ENCODE results near the gene SPG11. TPM values are rescaled to one million over a fixed set of nuclear protein-coding genes. Genes with fewer than 3 reads are reported as not detected.
A peak's percentile ranks its signal among the peaks of the same experiment; 100 is the strongest.

The SPG11 gene
- total and polyA plus RNA-seq, 2 experiments from 2014 or later: 21.5 to 53.6 TPM

DNA sequence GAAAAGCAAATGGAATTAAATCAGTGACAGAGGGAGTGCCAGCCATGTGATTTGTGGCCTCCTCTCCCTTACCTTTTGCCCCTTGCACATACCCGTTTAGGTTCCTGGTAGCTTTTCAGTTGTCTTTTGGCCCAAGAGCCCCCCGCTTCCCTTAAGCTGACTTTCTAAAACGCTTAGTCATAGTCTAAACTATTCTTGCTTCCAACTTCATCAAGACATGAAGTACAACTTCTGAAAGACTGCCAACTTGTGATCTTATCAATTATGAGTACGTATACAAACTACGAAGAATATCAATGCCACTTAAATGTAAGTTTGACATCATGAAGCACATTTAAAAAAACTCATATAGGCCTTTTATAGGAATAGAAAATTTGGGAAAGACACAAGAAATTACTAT is 64.6 kb downstream of the SPG11 start:
- Histone ChIP-seq H3K9ac (no peak overlapping the region), H3K36me3 (ENCODE audit: low read depth) (peaks cover 57% of the 10 kb centered on the region), H3K79me2 (ENCODE audit: insufficient read depth) (no peaks in the 10 kb centered on the region), H3K4me2 (ENCODE audit: unreplicated experiment) (no peak overlapping the region), H2AFZ (no peak overlapping the region), H3F3A (ENCODE audit: insufficient read depth) (no peaks in the 10 kb centered on the region; the same call in 1 of the 2 replicates), H3K4me3 (no peak overlapping the region), H3K9me2 (ENCODE audit: insufficient read depth) (no peaks in the 10 kb centered on the region), H3K9me3 (ENCODE audit: low read depth) (no peaks in the 10 kb centered on the region), H3K27me3 (replicated peaks; ENCODE audit: insufficient read depth) (no peaks in the 10 kb centered on the region), H4K20me1 (ENCODE audit: insufficient read depth) (no peaks in the 10 kb centered on the region), H3K4me1 (ENCODE audit: insufficient read depth) (no peaks in the 10 kb centered on the region), H3K27ac (no peak overlapping the region)
- 79 to 83% methylated on average over 5 of the region's 5 CpGs for WGBS, 2 experiments (ENCODE audit: low coverage in 1 of 2, low lambda C conversion rate in 2 of 2, missing lambda C conversion rate in 2 of 2)
- peak; percentile 23 for DNase-seq
- in situ Hi-C loops (cut with MboI): loop anchor here (25.0 kb wide), 1 partner anchor 138 kb away; the partner anchor contains the start of gene TRIM69
- TF ChIP-seq EZH2phosphoT487 (IDR thresholded peaks at IDR 0.05; ENCODE audit: insufficient read depth, low read depth): no peak
- TF ChIP-seq EZH2 (IDR thresholded peaks at IDR 0.05; ENCODE audit: insufficient read depth, poor library complexity, severe bottlenecking): no peak

DNA sequence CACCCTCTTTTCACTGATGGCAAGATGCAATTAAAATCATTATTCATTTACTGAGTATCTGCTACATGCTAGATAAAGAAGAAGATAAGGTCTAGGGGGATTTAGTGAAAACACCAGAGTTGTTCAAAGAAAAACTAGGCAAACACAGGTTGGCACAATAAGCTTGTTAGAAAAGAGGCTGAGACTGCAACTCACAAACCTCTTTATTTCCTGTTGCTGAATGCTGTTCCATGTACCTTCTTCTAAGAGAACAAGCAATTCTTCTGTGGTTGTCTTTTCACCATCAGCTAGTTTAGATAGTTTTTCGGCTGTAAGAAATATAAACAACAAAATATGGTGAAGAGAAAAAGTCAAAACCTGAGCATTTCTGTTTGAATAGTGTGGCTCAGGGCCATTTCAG is 65.4 kb downstream of the SPG11 start:
- no peaks in the 10 kb centered on the region for H3K9me2 ChIP-seq (ENCODE audit: insufficient read depth)
- no peak overlapping the region for H2AFZ ChIP-seq
- peaks cover 53% of the 10 kb centered on the region for H3K36me3 ChIP-seq (ENCODE audit: low read depth)
- no peak overlapping the region for H3K4me3 ChIP-seq
- no peak overlapping the region for H3K27ac ChIP-seq
- TF ChIP-seq EZH2 (IDR thresholded peaks at IDR 0.05; ENCODE audit: insufficient read depth, poor library complexity, severe bottlenecking) (no peak), EZH2phosphoT487 (IDR thresholded peaks at IDR 0.05; ENCODE audit: insufficient read depth, low read depth) (no peak)
- no peaks in the 10 kb centered on the region for H3K4me1 ChIP-seq (ENCODE audit: insufficient read depth)
- no peaks in the 10 kb centered on the region for H4K20me1 ChIP-seq (ENCODE audit: insufficient read depth)
- 96 to 100% methylated on average over 1 of the region's 1 CpG for WGBS, 2 experiments (ENCODE audit: low coverage in 1 of 2, low lambda C conversion rate in 2 of 2, missing lambda C conversion rate in 2 of 2)
- DNase-seq: no peak
- H3K9me3 ChIP-seq (ENCODE audit: low read depth): no peaks in the 10 kb centered on the region
- no peak overlapping the region for H3K9ac ChIP-seq
- H3K4me2 ChIP-seq (ENCODE audit: unreplicated experiment): no peak overlapping the region
- H3F3A ChIP-seq (ENCODE audit: insufficient read depth): no peaks in the 10 kb centered on the region; the same call in 1 of the 2 replicates
- no peaks in the 10 kb centered on the region for H3K79me2 ChIP-seq (ENCODE audit: insufficient read depth)
- in situ Hi-C loops (cut with MboI): loop anchor here (25.0 kb wide), 1 partner anchor 139 kb away; the partner anchor contains the start of gene TRIM69
- no peaks in the 10 kb centered on the region for H3K27me3 ChIP-seq (replicated peaks; ENCODE audit: insufficient read depth)

DNA sequence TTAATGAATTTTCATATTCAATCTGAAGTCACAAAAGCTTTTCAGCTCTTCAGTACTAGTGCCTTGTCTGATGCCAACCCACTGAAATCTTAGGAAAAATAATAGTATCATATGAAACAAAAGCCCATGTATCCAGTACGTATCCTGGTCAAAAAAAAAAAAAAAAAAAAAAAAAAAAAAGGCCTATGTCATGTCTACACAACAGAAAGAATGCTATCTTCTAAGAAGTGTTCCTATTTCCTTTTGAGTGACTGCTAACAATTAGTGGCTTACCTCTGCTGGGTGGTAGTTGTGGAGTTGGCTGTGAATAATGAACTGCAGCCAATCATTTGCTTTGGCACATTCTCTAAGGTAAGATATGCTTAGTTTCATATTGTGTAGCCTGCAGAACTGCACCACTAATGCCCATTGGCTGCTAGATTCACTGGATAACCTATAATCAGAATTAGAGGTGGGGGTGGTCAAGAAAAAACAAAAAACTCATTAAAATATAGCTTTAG is 66.9 kb downstream of the SPG11 start:
- 90 to 100% methylated on average over 1 of the region's 1 CpG for WGBS, 2 experiments (ENCODE audit: low coverage in 1 of 2, low lambda C conversion rate in 2 of 2, missing lambda C conversion rate in 2 of 2)
- no peaks in the 10 kb centered on the region for H3K9me3 ChIP-seq (ENCODE audit: low read depth)
- peaks cover 57% of the 10 kb centered on the region for H3K36me3 ChIP-seq (ENCODE audit: low read depth)
- no peak for DNase-seq
- no peak overlapping the region for H3K4me2 ChIP-seq (ENCODE audit: unreplicated experiment)
- H3K4me1 ChIP-seq (ENCODE audit: insufficient read depth): no peaks in the 10 kb centered on the region
- no peaks in the 10 kb centered on the region for H3K9me2 ChIP-seq (ENCODE audit: insufficient read depth)
- H3K4me3 ChIP-seq: no peak overlapping the region
- no peaks in the 10 kb centered on the region for H4K20me1 ChIP-seq (ENCODE audit: insufficient read depth)
- H3K9ac ChIP-seq: no peak overlapping the region
- no peak for TF ChIP-seq EZH2phosphoT487 (IDR thresholded peaks at IDR 0.05; ENCODE audit: insufficient read depth, low read depth)
- in situ Hi-C loops (cut with MboI): loop anchor here (25.0 kb wide), 1 partner anchor 141 kb away; the partner anchor contains the start of gene TRIM69
- no peaks in the 10 kb centered on the region; the same call in 1 of the 2 replicates for H3F3A ChIP-seq (ENCODE audit: insufficient read depth)
- H2AFZ ChIP-seq: no peak overlapping the region
- H3K27ac ChIP-seq: no peak overlapping the region
- H3K27me3 ChIP-seq (replicated peaks; ENCODE audit: insufficient read depth): no peaks in the 10 kb centered on the region
- H3K79me2 ChIP-seq (ENCODE audit: insufficient read depth): no peaks in the 10 kb centered on the region

DNA sequence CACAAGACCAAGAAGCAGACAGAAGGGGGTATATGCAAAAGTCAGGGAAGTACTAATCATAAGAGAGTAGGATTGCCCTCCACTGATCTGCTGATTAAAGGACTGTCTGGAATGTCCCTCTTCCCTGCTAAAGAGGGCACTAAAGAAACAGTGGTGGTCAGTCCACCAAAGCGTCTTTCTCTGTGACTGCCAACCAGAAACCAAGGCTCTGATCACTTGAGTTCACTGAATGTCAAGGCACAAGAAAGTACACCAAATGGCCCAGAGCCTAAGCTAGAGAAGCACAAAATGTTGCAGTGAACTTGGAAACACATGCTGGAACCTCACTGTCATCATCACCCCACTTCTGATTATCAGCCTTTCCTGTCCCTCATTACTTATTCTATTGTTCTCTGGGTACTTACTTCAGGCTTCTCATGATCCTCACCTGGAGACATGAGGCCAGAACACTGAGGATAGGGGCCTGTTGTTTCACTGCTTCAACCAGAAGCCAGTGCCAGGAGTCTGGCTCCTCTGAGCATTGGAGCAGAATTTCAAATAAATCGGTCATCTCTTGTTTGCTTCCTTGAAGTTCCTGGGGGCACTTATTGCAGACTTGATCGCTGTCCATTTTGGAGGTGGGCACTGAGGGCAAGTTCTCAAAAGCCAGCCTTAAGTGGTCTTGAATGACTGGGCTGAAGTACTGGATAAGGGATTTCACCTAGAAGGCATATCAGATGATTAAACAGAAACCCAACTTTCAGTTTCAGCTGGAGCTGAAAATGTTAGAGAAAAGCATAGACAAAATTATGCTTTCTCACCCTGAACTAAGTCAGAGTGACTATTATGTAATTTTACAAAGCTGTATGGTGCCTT is 67.6 kb downstream of the SPG11 start:
- 94 to 98% methylated on average over 3 of the region's 3 CpGs for WGBS, 2 experiments (ENCODE audit: low coverage in 1 of 2, low lambda C conversion rate in 2 of 2, missing lambda C conversion rate in 2 of 2)

More for the DNA sequence above, 67.6 kb downstream of the SPG11 start:
- no peaks in the 10 kb centered on the region for H3K9me3 ChIP-seq (ENCODE audit: low read depth)
- no peaks in the 10 kb centered on the region for H3K4me1 ChIP-seq (ENCODE audit: insufficient read depth)
- H2AFZ ChIP-seq: no peak overlapping the region
- DNase-seq: no peak
- H3K4me2 ChIP-seq (ENCODE audit: unreplicated experiment): no peak overlapping the region
- no peaks in the 10 kb centered on the region for H4K20me1 ChIP-seq (ENCODE audit: insufficient read depth)
- H3K36me3 ChIP-seq (ENCODE audit: low read depth): peaks cover 64% of the 10 kb centered on the region
- no peaks in the 10 kb centered on the region; the same call in 1 of the 2 replicates for H3F3A ChIP-seq (ENCODE audit: insufficient read depth)
- H3K9ac ChIP-seq: no peak overlapping the region
- H3K9me2 ChIP-seq (ENCODE audit: insufficient read depth): no peaks in the 10 kb centered on the region
- TF ChIP-seq EZH2phosphoT487 (IDR thresholded peaks at IDR 0.05; ENCODE audit: insufficient read depth, low read depth) (no peak), EZH2 (IDR thresholded peaks at IDR 0.05; ENCODE audit: insufficient read depth, poor library complexity, severe bottlenecking) (no peak)
- no peak overlapping the region for H3K27ac ChIP-seq
- in situ Hi-C loops (cut with MboI): loop anchor here (25.0 kb wide), 1 partner anchor 141 kb away; the partner anchor contains the start of gene TRIM69
- no peak overlapping the region for H3K4me3 ChIP-seq
- H3K79me2 ChIP-seq (ENCODE audit: insufficient read depth): no peaks in the 10 kb centered on the region
- no peaks in the 10 kb centered on the region for H3K27me3 ChIP-seq (replicated peaks; ENCODE audit: insufficient read depth)

Measured in GM23248 (cell line).